K562 (cell line): Measurements from ENCODE around the gene CDCP1. TPM values are rescaled to one million over a fixed set of nuclear protein-coding genes. Genes with fewer than 3 reads are reported as not detected.

Experiments
- CBFA2T2 ChIP-seq: fragments of 450-650 bp; conservative IDR thresholded peaks from 2 replicates; pipeline ENCODE4 v1.6.1; 2017; ENCODE audit warnings: mild to moderate bottlenecking
- CBFA2T3 ChIP-seq: fragments of 450-650 bp; IDR thresholded peaks from 2 replicates; pipeline ENCODE4 v1.6.1; 2017
- CXXC5 ChIP-seq: fragments of 250-450 bp; sonication (Bioruptor Pico); IDR thresholded peaks from 2 replicates; pipeline ENCODE4 v1.8.0; 2022; ENCODE audit warnings: inconsistent platforms, mild to moderate bottlenecking, moderate library complexity
- MXI1 ChIP-seq: IDR thresholded peaks from 2 replicates; pipeline ENCODE4 v1.6.1; 2011; ENCODE audit warnings: low read depth, mild to moderate bottlenecking, improper control_type of control experiment, low read length
- NFIC ChIP-seq: fragments of 450-650 bp; IDR thresholded peaks from 2 replicates; pipeline ENCODE4 v1.6.1; 2017; ENCODE audit warnings: mild to moderate bottlenecking, inconsistent platforms
- PTBP1 ChIP-seq: fragments of 200-400 bp; formaldehyde crosslinking; IDR thresholded peaks from 2 replicates; pipeline ENCODE4 v1.6.1; 2017; ENCODE audit warnings: low read depth, low read length
- RBM39 ChIP-seq: fragments of 200-400 bp; formaldehyde crosslinking; optimal IDR thresholded peaks from 2 replicates; pipeline ENCODE3; 2018; ENCODE audit warnings: low read depth, low read length
- TCFL5 ChIP-seq: fragments of 250-450 bp; sonication (Bioruptor Pico); conservative IDR thresholded peaks from 2 replicates; pipeline ENCODE4 v1.6.1; 2021; ENCODE audit warnings: mild to moderate bottlenecking, moderate library complexity, matching md5 sums
- TEAD1 ChIP-seq, 2 experiments: fragments of 450-650 bp in 1 of 2; sonication (generic) in 1 of 2; formaldehyde crosslinking; IDR thresholded peaks; 2 replicates each; pipeline versions ENCODE4 v1.4.0 to v1.8.0; 2020 to 2022; ENCODE audit warnings: mild to moderate bottlenecking in 2 of 2, missing genetic modification reagents in 1 of 2
- ZBTB11 ChIP-seq, 3 experiments: fragments of 200-800 bp in 1 of 3; fragments of 250-450 bp in 1 of 3; fragments of 450-650 bp in 1 of 3; sonication (Bioruptor Pico) in 1 of 3; sonication (Bioruptor generic) in 1 of 3; formaldehyde crosslinking in 1 of 3; IDR thresholded peaks; 2 replicates each; pipeline versions ENCODE4 v1.6.1 to v1.8.0; 2016 to 2022; ENCODE audit warnings: mild to moderate bottlenecking in 2 of 3, missing genetic modification characterization in 2 of 3, missing compliant biosample characterization in 1 of 3, moderate library complexity in 1 of 3
- ZNF79 ChIP-seq: fragments of 250-450 bp; sonication (Bioruptor Pico); IDR thresholded peaks from 2 replicates; pipeline ENCODE4 v1.4.0; 2020; ENCODE audit warnings: low read depth, mild to moderate bottlenecking, moderate library complexity
- polyA plus RNA-seq, 8 experiments: library from polyadenylated mRNA; depleted of rRNA in 4 of 8; stranded (reverse) in 5 of 8; unstranded in 3 of 8; fragments of >200 nt; fragmentation: Nextera tagmentation in 2 of 8; fragmentation: Illumina TruSeq in 1 of 8; extraction: Ambion mirVana in 2 of 8; extraction: Trizol in 1 of 8; gene quantifications; 2 replicates each; pipeline versions ENCODE4 v1.2.1 to v1.2.3, GENCODE V29; 2011 to 2014; ENCODE audit warnings: inconsistent platforms in 1 of 8, missing spikeins in 1 of 8
- total RNA-seq, 7 experiments: library from RNA; depleted of rRNA in 6 of 7; stranded (reverse); fragments of >200 nt in 6 of 7; fragmentation: Illumina TruSeq in 2 of 7; extraction: Trizol in 2 of 7; gene quantifications; 2 replicates each; pipeline versions ENCODE4 v1.2.1 to v1.2.3, GENCODE V29; 2011 to 2021; ENCODE audit warnings: low replicate concordance in 1 of 7
- TF ChIP-seq, protein P1 (sequence below): IDR thresholded peaks from 2 replicates; pipeline ENCODE4 v1.6.1; 2012; ENCODE audit warnings: low read depth, low read length, improper control_type of control experiment, borderline replicate concordance
- TF ChIP-seq, protein P2 (sequence below): sonication (generic); formaldehyde crosslinking; IDR thresholded peaks from 2 replicates; pipeline ENCODE4 v1.8.0; 2022; ENCODE audit warnings: mild to moderate bottlenecking, missing genetic modification reagents
- TF ChIP-seq, protein P3 (sequence below): fragments of 450-650 bp; IDR thresholded peaks from 2 replicates; pipeline ENCODE4 v1.6.1; 2018; ENCODE audit not compliant: partially characterized antibody
- TF ChIP-seq, protein P4 (sequence below), 2 experiments: IDR thresholded peaks; 2 replicates each; pipeline ENCODE4 v1.6.1; 2011; ENCODE audit warnings: borderline replicate concordance in 1 of 2, control low read depth in 1 of 2, low read depth in 1 of 2, low read length in 1 of 2, mild to moderate bottlenecking in 1 of 2, mixed read lengths in 1 of 2, moderate library complexity in 1 of 2; ENCODE audit not compliant: insufficient read depth in 1 of 2, insufficient read length in 1 of 2, poor library complexity in 1 of 2, severe bottlenecking in 1 of 2; ENCODE audit errors: extremely low read depth in 1 of 2

The CDCP1 gene
- total and polyA plus RNA-seq, 9 of the 15 experiments (the other 6 are each of a cell fraction or from before 2014, with no cell fraction given) = 3.9 to 16.4 (median 5.2) TPM

- TF ChIP-seq, protein P1, sequence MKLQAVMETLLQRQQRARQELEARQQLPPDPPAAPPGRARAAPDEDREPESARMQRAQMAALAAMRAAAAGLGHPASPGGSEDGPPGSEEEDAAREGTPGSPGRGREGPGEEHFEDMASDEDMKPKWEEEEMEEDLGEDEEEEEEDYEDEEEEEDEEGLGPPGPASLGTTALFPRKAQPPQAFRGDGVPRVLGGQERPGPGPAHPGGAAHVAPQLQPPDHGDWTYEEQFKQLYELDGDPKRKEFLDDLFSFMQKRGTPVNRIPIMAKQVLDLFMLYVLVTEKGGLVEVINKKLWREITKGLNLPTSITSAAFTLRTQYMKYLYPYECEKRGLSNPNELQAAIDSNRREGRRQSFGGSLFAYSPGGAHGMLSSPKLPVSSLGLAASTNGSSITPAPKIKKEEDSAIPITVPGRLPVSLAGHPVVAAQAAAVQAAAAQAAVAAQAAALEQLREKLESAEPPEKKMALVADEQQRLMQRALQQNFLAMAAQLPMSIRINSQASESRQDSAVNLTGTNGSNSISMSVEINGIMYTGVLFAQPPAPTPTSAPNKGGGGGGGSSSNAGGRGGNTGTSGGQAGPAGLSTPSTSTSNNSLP = peak; percentile 98
- TF ChIP-seq, protein P2, sequence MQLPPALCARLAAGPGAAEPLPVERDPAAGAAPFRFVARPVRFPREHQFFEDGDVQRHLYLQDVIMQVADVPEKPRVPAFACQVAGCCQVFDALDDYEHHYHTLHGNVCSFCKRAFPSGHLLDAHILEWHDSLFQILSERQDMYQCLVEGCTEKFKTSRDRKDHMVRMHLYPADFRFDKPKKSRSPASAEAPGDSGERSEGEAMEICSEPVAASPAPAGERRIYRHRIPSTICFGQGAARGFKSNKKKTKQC (CRISPR knock-in tag) = no peak
- TF ChIP-seq CBFA2T3 = no peak
- TF ChIP-seq, protein P3, sequence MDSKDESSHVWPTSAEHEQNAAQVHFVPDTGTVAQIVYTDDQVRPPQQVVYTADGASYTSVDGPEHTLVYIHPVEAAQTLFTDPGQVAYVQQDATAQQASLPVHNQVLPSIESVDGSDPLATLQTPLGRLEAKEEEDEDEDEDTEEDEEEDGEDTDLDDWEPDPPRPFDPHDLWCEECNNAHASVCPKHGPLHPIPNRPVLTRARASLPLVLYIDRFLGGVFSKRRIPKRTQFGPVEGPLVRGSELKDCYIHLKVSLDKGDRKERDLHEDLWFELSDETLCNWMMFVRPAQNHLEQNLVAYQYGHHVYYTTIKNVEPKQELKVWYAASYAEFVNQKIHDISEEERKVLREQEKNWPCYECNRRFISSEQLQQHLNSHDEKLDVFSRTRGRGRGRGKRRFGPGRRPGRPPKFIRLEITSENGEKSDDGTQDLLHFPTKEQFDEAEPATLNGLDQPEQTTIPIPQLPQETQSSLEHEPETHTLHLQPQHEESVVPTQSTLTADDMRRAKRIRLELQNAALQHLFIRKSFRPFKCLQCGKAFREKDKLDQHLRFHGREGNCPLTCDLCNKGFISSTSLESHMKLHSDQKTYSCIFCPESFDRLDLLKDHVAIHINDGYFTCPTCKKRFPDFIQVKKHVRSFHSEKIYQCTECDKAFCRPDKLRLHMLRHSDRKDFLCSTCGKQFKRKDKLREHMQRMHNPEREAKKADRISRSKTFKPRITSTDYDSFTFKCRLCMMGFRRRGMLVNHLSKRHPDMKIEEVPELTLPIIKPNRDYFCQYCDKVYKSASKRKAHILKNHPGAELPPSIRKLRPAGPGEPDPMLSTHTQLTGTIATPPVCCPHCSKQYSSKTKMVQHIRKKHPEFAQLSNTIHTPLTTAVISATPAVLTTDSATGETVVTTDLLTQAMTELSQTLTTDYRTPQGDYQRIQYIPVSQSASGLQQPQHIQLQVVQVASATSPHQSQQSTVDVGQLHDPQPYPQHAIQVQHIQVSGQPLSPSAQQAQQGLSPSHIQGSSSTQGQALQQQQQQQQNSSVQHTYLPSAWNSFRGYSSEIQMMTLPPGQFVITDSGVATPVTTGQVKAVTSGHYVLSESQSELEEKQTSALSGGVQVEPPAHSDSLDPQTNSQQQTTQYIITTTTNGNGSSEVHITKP = no peak
- TF ChIP-seq RBM39 = no peak
- peak; percentile 45; the same call in 1 of the 2 replicates for TF ChIP-seq NFIC
- peak; percentile 100 for TF ChIP-seq ZNF79
- peak; percentile 100 for TF ChIP-seq TCFL5 (CRISPR knock-in tag)
- TF ChIP-seq, protein P4, sequence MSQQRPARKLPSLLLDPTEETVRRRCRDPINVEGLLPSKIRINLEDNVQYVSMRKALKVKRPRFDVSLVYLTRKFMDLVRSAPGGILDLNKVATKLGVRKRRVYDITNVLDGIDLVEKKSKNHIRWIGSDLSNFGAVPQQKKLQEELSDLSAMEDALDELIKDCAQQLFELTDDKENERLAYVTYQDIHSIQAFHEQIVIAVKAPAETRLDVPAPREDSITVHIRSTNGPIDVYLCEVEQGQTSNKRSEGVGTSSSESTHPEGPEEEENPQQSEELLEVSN (IDR thresholded peaks at IDR 0.05; ENCODE audit: borderline replicate concordance in 1 of 2, extremely low read depth in 1 of 2, insufficient read depth in 1 of 2, insufficient read length in 1 of 2, low read depth in 1 of 2, low read length in 1 of 2, poor library complexity in 1 of 2, severe bottlenecking in 1 of 2) = no peak
- TF ChIP-seq TEAD1 (CRISPR knock-in tag; IDR thresholded peaks at IDR 0.05) = peak in 1 of 2 experiments; percentile 100; a peak in 3 of 4 replicates
- peak; percentile 100 for TF ChIP-seq CXXC5 (CRISPR knock-in tag)
- no peak for TF ChIP-seq PTBP1
- TF ChIP-seq ZBTB11 (CRISPR knock-in tag; IDR thresholded peaks at IDR 0.05) = peak in 2 of 3 experiments; percentile 78 to 97; a peak in 4 of 6 replicates
- no peak for TF ChIP-seq CBFA2T2
- TF ChIP-seq MXI1 = peak; percentile 84
Measured at GRCh38 chr3:45064512-45065372, 81.4 kb downstream of the CDCP1 start (continued).
